SK-N-MC (cell line): ENCODE data around the gene SEL1L3.
"Not testable (repeated sequence)": the region's sequence is repeated elsewhere in the genome, so short reads cannot be mapped to it uniquely, and the experiment has no call there.

Experiments
- DNase-seq: peaks from one replicate; pipeline ENCODE4 v3.0.0-alpha.2; 2011; ENCODE audit warnings: low read depth, low spot score
- H3K27ac ChIP-seq: fragments of 200-600 bp; sonication (generic); 2 replicates; pipeline ENCODE4 v1.5.1; 2016; ENCODE audit warnings: mixed run types
- H3K36me3 ChIP-seq: fragments of 200-600 bp; sonication (generic); 2 replicates; pipeline ENCODE4 v1.6.1; 2017; ENCODE audit warnings: antibody characterized with exemption, low read length, mixed read lengths; ENCODE audit not compliant: insufficient read depth
- H3K4me3 ChIP-seq: fragments of 200-600 bp; sonication (generic); 2 replicates; pipeline ENCODE4 v1.5.1; 2016
- H3K9ac ChIP-seq: fragments of 200-600 bp; sonication (generic); 2 replicates; pipeline ENCODE4 v1.8.0; 2017; ENCODE audit warnings: mixed run types, mixed read lengths; ENCODE audit not compliant: insufficient read length
- H3K9me3 ChIP-seq: fragments of 200-600 bp; sonication (generic); 2 replicates; pipeline ENCODE4 v1.6.1; 2017; ENCODE audit warnings: low read depth, mild to moderate bottlenecking, antibody characterized with exemption, low read length, moderate library complexity, mixed read lengths
- EZH2 ChIP-seq: fragments of 200-600 bp; sonication (generic); IDR thresholded peaks from one replicate; pipeline ENCODE4 v1.6.1; 2017; ENCODE audit warnings: antibody characterized with exemption
- FOXP2 ChIP-seq: optimal IDR thresholded peaks from 2 replicates; pipeline ENCODE3; 2011; ENCODE audit warnings: mild to moderate bottlenecking, moderate library complexity; ENCODE audit not compliant: insufficient read depth; ENCODE audit errors: extremely low read length, control extremely low read depth
- POLR2AphosphoS5 ChIP-seq: IDR thresholded peaks from 2 replicates; pipeline ENCODE4 v1.6.1; 2012; ENCODE audit warnings: mild to moderate bottlenecking, low read depth, low read length, borderline replicate concordance

Gene SEL1L3

GRCh38 chr4:25870081-25870480 lies 7.3 kb upstream of the SEL1L3 start:
- DNase-seq, result no peak
- Histone ChIP-seq H3K4me3 (no peak overlapping the region), H3K36me3 (no peaks in the 10 kb centered on the region), H3K9me3 (no peaks in the 10 kb centered on the region), H3K9ac (no peak overlapping the region), H3K27ac (no peak overlapping the region)
- TF ChIP-seq EZH2, result no peak

GRCh38 chr4:25867781-25868294 lies 5.0 kb upstream of the SEL1L3 start:
- Histone ChIP-seq H3K9me3 (no peaks in the 10 kb centered on the region), H3K36me3 (no peaks in the 10 kb centered on the region), H3K9ac (no peak overlapping the region), H3K4me3 (no peak overlapping the region), H3K27ac (no peak overlapping the region)
- no peak for DNase-seq
- TF ChIP-seq FOXP2, result no peak
- no peak for TF ChIP-seq EZH2
- TF ChIP-seq POLR2AphosphoS5, result no peak

GRCh38 chr4:25866401-25866800 lies 3.6 kb upstream of the SEL1L3 start:
- H3K9ac ChIP-seq, H3K9me3 ChIP-seq, H3K36me3 ChIP-seq, DNase-seq, H3K27ac ChIP-seq, H3K4me3 ChIP-seq: not testable (repeated sequence)

GRCh38 chr4:25865586-25865985 lies 2.8 kb upstream of the SEL1L3 start:
- Histone ChIP-seq H3K9ac (no peak overlapping the region), H3K4me3 (no peak overlapping the region), H3K9me3 (no peaks in the 10 kb centered on the region), H3K36me3 (no peaks in the 10 kb centered on the region), H3K27ac (no peak overlapping the region)
- DNase-seq, result no peak
- no peak for TF ChIP-seq EZH2
- TF ChIP-seq POLR2AphosphoS5, result no peak
- TF ChIP-seq FOXP2, result no peak

- Histone ChIP-seq H3K36me3 (no peaks in the 10 kb centered on the region), H3K9me3 (no peaks in the 10 kb centered on the region), H3K9ac (no peak overlapping the region), H3K27ac (no peak overlapping the region), H3K4me3 (no peak overlapping the region)
- DNase-seq, result no peak
- TF ChIP-seq POLR2AphosphoS5 (no peak), EZH2 (no peak), FOXP2 (no peak)
Measured at GRCh38 chr4:25863831-25864418, 1.1 kb upstream of the SEL1L3 start.

DNA sequence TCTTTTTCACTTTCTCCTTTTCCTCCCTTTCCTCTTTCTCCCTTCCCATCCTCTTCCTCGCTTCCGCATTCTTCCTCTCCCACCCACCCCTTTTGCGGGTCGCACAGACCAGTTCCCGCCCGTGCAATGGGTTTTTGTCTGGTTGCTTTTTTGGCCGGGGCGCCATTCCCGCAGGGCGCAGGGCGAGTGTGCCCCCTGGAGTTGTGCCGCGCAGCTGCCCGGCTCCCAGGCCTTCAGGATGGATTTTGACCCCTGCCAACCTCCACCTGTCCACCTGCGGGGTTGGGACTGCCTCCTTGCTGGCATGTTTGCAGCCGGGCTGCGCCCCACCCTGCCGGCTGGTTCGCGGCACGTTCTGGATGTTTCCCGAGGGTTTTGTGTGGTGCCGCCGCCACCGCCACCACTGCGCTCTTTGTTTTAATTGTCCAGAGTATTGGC lies 578 bp upstream of the SEL1L3 start:
- H3K9me3 ChIP-seq, result no peaks in the 10 kb centered on the region
- no peak overlapping the region for H3K27ac ChIP-seq
- no peaks in the 10 kb centered on the region for H3K36me3 ChIP-seq
- no peak overlapping the region for H3K9ac ChIP-seq
- TF ChIP-seq EZH2 (no peak), FOXP2 (no peak), POLR2AphosphoS5 (no peak)
- peak overlapping the region; percentile 61 for H3K4me3 ChIP-seq
- no peak for DNase-seq

GRCh38 chr4:25861951-25862410 lies 807 bp downstream of the SEL1L3 start:
- no peak for DNase-seq
- Histone ChIP-seq H3K9me3 (no peaks in the 10 kb centered on the region), H3K36me3 (no peaks in the 10 kb centered on the region), H3K4me3 (peak overlapping the region; percentile 84), H3K27ac (0 out of 2 replicates have a peak overlapping the region, but pooled peaks have one; percentile 31), H3K9ac (peak overlapping the region; percentile 74)
- no peak for TF ChIP-seq POLR2AphosphoS5
- no peak for TF ChIP-seq FOXP2
- TF ChIP-seq EZH2, result no peak

- Histone ChIP-seq H3K9ac (peak overlapping the region; percentile 74), H3K4me3 (peak overlapping the region; percentile 84), H3K9me3 (no peaks in the 10 kb centered on the region), H3K36me3 (no peaks in the 10 kb centered on the region), H3K27ac (peak overlapping the region; percentile 31; the same call in 1 of the 2 replicates)
- no peak for TF ChIP-seq EZH2
- TF ChIP-seq POLR2AphosphoS5, result no peak
- DNase-seq, result no peak
Measured at GRCh38 chr4:25861280-25861950, 1.4 kb downstream of the SEL1L3 start.
